GM12878 (cell line): Measurements from ENCODE around the gene DYNLT2. TPM values are rescaled to one million over a fixed set of nuclear protein-coding genes. Genes with fewer than 3 reads are reported as not detected.
"Not testable (repeated sequence)": the region's sequence is repeated elsewhere in the genome, so short reads cannot be mapped to it uniquely, and the experiment has no call there.

Experiments
- ATAC-seq: fragments of 200-7000 bp; cut with Tn5 transposase; 3 replicates; pipeline ENCODE4 v1.9.1; 2020; ENCODE audit warnings: mild to moderate bottlenecking, moderate library complexity
- BruUV-seq: library from RNA; stranded (reverse); fragments of 400-500 nt; replicated peaks from 2 replicates; lab custom pipeline; 2021; lab: Mats Ljungman, UMichigan
- CTCF ChIA-PET: fragments of 300-600 bp; sonication (Branson Sonifier 250); formaldehyde crosslinking; extraction: SDS; loops from one replicate; lab custom pipeline; 2021; ENCODE audit warnings: inconsistent platforms; lab: Yijun Ruan, JAX
- POLR2A ChIA-PET: fragments of 350-600 bp; formaldehyde crosslinking; extraction: SDS; loops from one replicate; lab custom pipeline; 2021; ENCODE audit warnings: inconsistent platforms; lab: Charles Lee
- RAD21 ChIA-PET: fragments of 300-600 bp; sonication (Branson Sonifier 250); formaldehyde crosslinking; loops from one replicate; lab custom pipeline; 2023; ENCODE audit warnings: antibody characterized with exemption; ENCODE audit not compliant: unreplicated experiment; lab: Charles Lee
- SMC1A ChIA-PET: fragments of 300-600 bp; sonication (Branson Sonifier 250); formaldehyde crosslinking; loops from one replicate; lab custom pipeline; 2023; ENCODE audit not compliant: unreplicated experiment, uncharacterized antibody; lab: Charles Lee
- DNase-seq: peaks from one replicate; pipeline ENCODE4 v3.0.0-alpha.2; 2011; ENCODE audit warnings: low read depth, low spot score
- FAIRE-seq: peaks from 3 replicates; lab custom pipeline; 2011; peaks lifted over from hg19 to GRCh38; lab: Jason Lieb, UNC
- H2AFZ ChIP-seq: 2 replicates; pipeline ENCODE4 v1.6.0; 2011; ENCODE audit warnings: low read depth, low read length, control low read depth; ENCODE audit not compliant: control insufficient read depth
- H3K27ac ChIP-seq: 2 replicates; pipeline ENCODE4 v1.5.1; 2011; ENCODE audit warnings: control low read depth; ENCODE audit not compliant: control insufficient read depth, insufficient read depth
- H3K27me3 ChIP-seq, 2 experiments: replicated peaks in 1 of 2; 2 replicates each; pipeline versions ENCODE4 v1.6.0 to v1.6.1; 2011; ENCODE audit warnings: low read length in 1 of 2; ENCODE audit not compliant: control insufficient read depth in 2 of 2, insufficient read depth in 2 of 2
- H3K36me3 ChIP-seq, 2 experiments: 2 replicates each; pipeline ENCODE4 v1.5.1; 2011; ENCODE audit warnings: low read length in 1 of 2; ENCODE audit not compliant: control insufficient read depth in 2 of 2, insufficient read depth in 2 of 2
- H3K4me1 ChIP-seq: 2 replicates; pipeline ENCODE4 v1.6.1; 2011; ENCODE audit warnings: mild to moderate bottlenecking, low read length, moderate library complexity, mixed read lengths; ENCODE audit not compliant: control insufficient read depth, insufficient read depth
- H3K4me2 ChIP-seq: 2 replicates; pipeline ENCODE4 v1.6.0; 2011; ENCODE audit warnings: control low read depth; ENCODE audit not compliant: control insufficient read depth, insufficient read depth
- H3K4me3 ChIP-seq: fragments of 200-600 bp; sonication (generic); 2 replicates; pipeline ENCODE4 v1.5.1; 2016
- H3K79me2 ChIP-seq: 2 replicates; pipeline ENCODE4 v1.6.0; 2011; ENCODE audit warnings: low read length; ENCODE audit not compliant: control insufficient read depth, insufficient read depth
- H3K9ac ChIP-seq: 2 replicates; pipeline ENCODE4 v1.8.0; 2011; ENCODE audit warnings: low read length, control low read depth, mixed read lengths; ENCODE audit not compliant: control insufficient read depth, insufficient read depth
- H3K9me3 ChIP-seq: replicated peaks from 3 replicates; pipeline ENCODE4 v1.5.1; 2011; ENCODE audit warnings: mild to moderate bottlenecking, low read length; ENCODE audit not compliant: control insufficient read depth, insufficient read depth
- H4K20me1 ChIP-seq: 2 replicates; pipeline ENCODE4 v1.6.0; 2011; ENCODE audit not compliant: control insufficient read depth, insufficient read depth
- BCL11A ChIP-seq: IDR thresholded peaks from 2 replicates; pipeline ENCODE4 v1.6.1; 2011; ENCODE audit warnings: low read depth, low read length
- HCFC1 ChIP-seq: fragments of 150-350 bp; IDR thresholded peaks from 2 replicates; pipeline ENCODE4 v1.6.1; 2014; ENCODE audit warnings: low read length
- JUNB ChIP-seq: IDR thresholded peaks from 2 replicates; pipeline ENCODE4 v1.6.1; 2016; ENCODE audit warnings: antibody characterized with exemption, mild to moderate bottlenecking
- JUND ChIP-seq: IDR thresholded peaks from 2 replicates; pipeline ENCODE4 v1.6.1; 2012; ENCODE audit warnings: low read depth, mild to moderate bottlenecking, low read length, improper control_type of control experiment, moderate library complexity
- MYC ChIP-seq: IDR thresholded peaks from 2 replicates; pipeline ENCODE4 v1.6.1; 2011; ENCODE audit warnings: mild to moderate bottlenecking, low read length, moderate library complexity, inconsistent platforms; ENCODE audit not compliant: insufficient read depth, insufficient replicate concordance, insufficient read length, severe bottlenecking
- NR2F1 ChIP-seq: fragments of 450-650 bp; conservative IDR thresholded peaks from 2 replicates; pipeline ENCODE4 v1.6.1; 2017; ENCODE audit warnings: mild to moderate bottlenecking
- ZNF24 ChIP-seq: fragments of 450-650 bp; IDR thresholded peaks from 2 replicates; pipeline ENCODE4 v1.6.1; 2017; ENCODE audit warnings: antibody characterized with exemption, mild to moderate bottlenecking
- WGBS: methylation state at CpG from one replicate; pipeline ENCODE4 v1.1.6; 2016; ENCODE audit warnings: low lambda C conversion rate; ENCODE audit not compliant: insufficient replicate concordance, insufficient coverage; ENCODE audit errors: missing lambda C conversion rate; 5-methylcytosine and 5-hydroxymethylcytosine counted together
- in situ Hi-C: fragments of 300-500 bp; cut with MboI; formaldehyde crosslinking; loops from 9 replicates; pipeline ENCODE4 v1.14.3; 2018; ENCODE audit warnings: mixed read lengths
- intact Hi-C: fragments of 100-400 bp; cut with micrococcal nuclease; formaldehyde crosslinking; loops from one replicate; pipeline ENCODE4 v1.14.2; 2022; ENCODE audit not compliant: unreplicated experiment
- polyA plus RNA-seq, 11 experiments: library from polyadenylated mRNA; depleted of rRNA in 4 of 11; unstranded in 6 of 11; stranded (reverse) in 5 of 11; fragments of >200 nt; fragmentation: Nextera tagmentation in 4 of 11; fragmentation: Illumina TruSeq in 1 of 11; extraction: Ambion mirVana in 4 of 11; extraction: Trizol in 1 of 11; gene quantifications; 1 replicate in 1 of 11; 2 replicates in 10 of 11; pipeline versions ENCODE4 v1.2.1 to v1.2.3, GENCODE V29; 2011 to 2016; ENCODE audit warnings: inconsistent platforms in 2 of 11, missing spikeins in 2 of 11, low read depth in 1 of 11
- total RNA-seq, 4 experiments: library from RNA; depleted of rRNA in 3 of 4; stranded (reverse); fragments of >200 nt in 3 of 4; fragmentation: Illumina TruSeq in 1 of 4; extraction: Trizol in 1 of 4; gene quantifications; 2 replicates each; pipeline versions ENCODE4 v1.2.1 to v1.2.3, GENCODE V29; 2013 to 2021
- TF ChIP-seq, protein P1 (sequence below): fragments of 450-650 bp; IDR thresholded peaks from 2 replicates; pipeline ENCODE4 v1.6.1; 2016; ENCODE audit warnings: mild to moderate bottlenecking
- TF ChIP-seq, protein P2 (sequence below): fragments of 450-650 bp; IDR thresholded peaks from 2 replicates; pipeline ENCODE4 v1.6.1; 2017; ENCODE audit warnings: antibody characterized with exemption, mild to moderate bottlenecking, moderate library complexity
- TF ChIP-seq, protein P3 (sequence below): IDR thresholded peaks from 2 replicates; pipeline ENCODE4 v1.6.1; 2012; ENCODE audit warnings: low read depth, low read length, improper control_type of control experiment

The DYNLT2 gene
- total and polyA plus RNA-seq, 10 of the 15 experiments (the other 5 are each of a cell fraction or from before 2014, with no cell fraction given) = 2.2 to 5.9 (median 5.4) TPM

DNA sequence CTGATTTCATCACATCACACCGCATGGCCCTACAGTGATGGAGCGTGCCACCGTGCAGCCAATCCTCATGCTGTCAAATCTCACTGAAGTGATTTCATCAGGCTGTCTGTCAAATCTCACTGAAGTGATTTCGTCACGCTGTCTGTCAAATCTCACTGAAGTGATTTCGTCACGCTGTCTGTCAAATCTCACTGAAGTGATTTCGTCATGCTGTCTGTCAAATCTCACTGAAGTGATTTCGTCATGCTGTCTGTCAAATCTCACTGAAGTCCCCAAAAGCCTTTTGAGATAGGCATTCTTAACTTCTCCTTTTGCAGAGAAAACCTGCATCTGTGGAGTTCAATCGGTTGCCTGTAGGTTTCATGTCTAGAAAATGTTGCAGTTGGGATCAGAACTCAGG, 14.4 kb upstream of the DYNLT2 start:
- ATAC-seq, CTCF ChIA-PET: not testable (repeated sequence)
- peak; percentile 78 for FAIRE-seq

GRCh38 chr6:169763881-169764280, 12.5 kb upstream of the DYNLT2 start:
- Histone ChIP-seq H3K4me1 (no peaks in the 10 kb centered on the region), H3K27me3 (no peaks in the 10 kb centered on the region), H3K79me2 (no peaks in the 10 kb centered on the region), H3K9ac (no peak overlapping the region), H3K36me3 (peaks cover 3 to 18% of the 10 kb centered on the region in 2 experiments), H3K4me3 (no peak overlapping the region), H2AFZ (no peak overlapping the region), H3K4me2 (no peak overlapping the region), H4K20me1 (no peaks in the 10 kb centered on the region), H3K27ac (no peak overlapping the region), H3K9me3 (no peaks in the 10 kb centered on the region)
- ChIA-PET SMC1A (no interaction called here), CTCF (no interaction called here), POLR2A (interaction anchor here (0.7 kb wide), 1 partner anchor 821 kb away, joined by 4 read pairs; the partner anchor contains the start of gene PDCD2), RAD21 (no interaction called here)
- intact Hi-C loops (no loop called here), in situ Hi-C loops (no loop called here)
- DNase-seq (no peak), FAIRE-seq (no peak), ATAC-seq (no peak)
- BruUV-seq = no TSS peak
- 95% methylated on average over 10 of the region's 10 CpGs for WGBS
- TF ChIP-seq NR2F1 (no peak), ZNF24 (no peak), BCL11A (no peak), JUNB (no peak), JUND (no peak), HCFC1 (no peak), MYC (no peak)
- TF ChIP-seq, protein P1, sequence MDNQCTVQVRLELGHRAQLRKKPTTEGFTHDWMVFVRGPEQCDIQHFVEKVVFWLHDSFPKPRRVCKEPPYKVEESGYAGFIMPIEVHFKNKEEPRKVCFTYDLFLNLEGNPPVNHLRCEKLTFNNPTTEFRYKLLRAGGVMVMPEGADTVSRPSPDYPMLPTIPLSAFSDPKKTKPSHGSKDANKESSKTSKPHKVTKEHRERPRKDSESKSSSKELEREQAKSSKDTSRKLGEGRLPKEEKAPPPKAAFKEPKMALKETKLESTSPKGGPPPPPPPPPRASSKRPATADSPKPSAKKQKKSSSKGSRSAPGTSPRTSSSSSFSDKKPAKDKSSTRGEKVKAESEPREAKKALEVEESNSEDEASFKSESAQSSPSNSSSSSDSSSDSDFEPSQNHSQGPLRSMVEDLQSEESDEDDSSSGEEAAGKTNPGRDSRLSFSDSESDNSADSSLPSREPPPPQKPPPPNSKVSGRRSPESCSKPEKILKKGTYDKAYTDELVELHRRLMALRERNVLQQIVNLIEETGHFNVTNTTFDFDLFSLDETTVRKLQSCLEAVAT = no peak
- TF ChIP-seq, protein P2, sequence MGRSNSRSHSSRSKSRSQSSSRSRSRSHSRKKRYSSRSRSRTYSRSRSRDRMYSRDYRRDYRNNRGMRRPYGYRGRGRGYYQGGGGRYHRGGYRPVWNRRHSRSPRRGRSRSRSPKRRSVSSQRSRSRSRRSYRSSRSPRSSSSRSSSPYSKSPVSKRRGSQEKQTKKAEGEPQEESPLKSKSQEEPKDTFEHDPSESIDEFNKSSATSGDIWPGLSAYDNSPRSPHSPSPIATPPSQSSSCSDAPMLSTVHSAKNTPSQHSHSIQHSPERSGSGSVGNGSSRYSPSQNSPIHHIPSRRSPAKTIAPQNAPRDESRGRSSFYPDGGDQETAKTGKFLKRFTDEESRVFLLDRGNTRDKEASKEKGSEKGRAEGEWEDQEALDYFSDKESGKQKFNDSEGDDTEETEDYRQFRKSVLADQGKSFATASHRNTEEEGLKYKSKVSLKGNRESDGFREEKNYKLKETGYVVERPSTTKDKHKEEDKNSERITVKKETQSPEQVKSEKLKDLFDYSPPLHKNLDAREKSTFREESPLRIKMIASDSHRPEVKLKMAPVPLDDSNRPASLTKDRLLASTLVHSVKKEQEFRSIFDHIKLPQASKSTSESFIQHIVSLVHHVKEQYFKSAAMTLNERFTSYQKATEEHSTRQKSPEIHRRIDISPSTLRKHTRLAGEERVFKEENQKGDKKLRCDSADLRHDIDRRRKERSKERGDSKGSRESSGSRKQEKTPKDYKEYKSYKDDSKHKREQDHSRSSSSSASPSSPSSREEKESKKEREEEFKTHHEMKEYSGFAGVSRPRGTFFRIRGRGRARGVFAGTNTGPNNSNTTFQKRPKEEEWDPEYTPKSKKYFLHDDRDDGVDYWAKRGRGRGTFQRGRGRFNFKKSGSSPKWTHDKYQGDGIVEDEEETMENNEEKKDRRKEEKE = no peak
- TF ChIP-seq, protein P3, sequence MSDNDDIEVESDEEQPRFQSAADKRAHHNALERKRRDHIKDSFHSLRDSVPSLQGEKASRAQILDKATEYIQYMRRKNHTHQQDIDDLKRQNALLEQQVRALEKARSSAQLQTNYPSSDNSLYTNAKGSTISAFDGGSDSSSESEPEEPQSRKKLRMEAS = no peak

More for the DNA sequence above, 14.4 kb upstream of the DYNLT2 start:
- intact Hi-C loops, H3K27me3 ChIP-seq, H3K27ac ChIP-seq, POLR2A ChIA-PET, H2AFZ ChIP-seq, in situ Hi-C loops, H3K79me2 ChIP-seq, H3K9ac ChIP-seq, H3K9me3 ChIP-seq, H4K20me1 ChIP-seq, H3K4me2 ChIP-seq, H3K4me1 ChIP-seq, BruUV-seq, DNase-seq, H3K4me3 ChIP-seq, RAD21 ChIA-PET: not testable (repeated sequence)
- 97% methylated on average over 10 of the region's 10 CpGs for WGBS
- H3K36me3 ChIP-seq = peaks cover 3 to 15% of the 10 kb centered on the region in 2 experiments
- SMC1A ChIA-PET = interaction anchor here (1.2 kb wide), 1 partner anchor 11 kb away, joined by 3 read pairs; no protein-coding TSS in a partner anchor
